ENCODE results near the gene WDR33. TPM values are rescaled to one million over a fixed set of nuclear protein-coding genes. Genes with fewer than 3 reads are reported as not detected.

Gene WDR33
- total and polyA plus RNA-seq, 2 of the 13 experiments (the other 11 are each of a cell fraction or from before 2014, with no cell fraction given) = 54.9 to 78.2 TPM

- TF ChIP-seq ZNF816 (CRISPR knock-in tag; IDR thresholded peaks at IDR 0.05; ENCODE audit: borderline replicate concordance) (0 out of 2 replicates have a peak, but pooled peaks have one; percentile 21), STAT5B (CRISPR knock-in tag; IDR thresholded peaks at IDR 0.05) (no peak), ZNF234 (CRISPR knock-in tag; conservative IDR thresholded peaks at IDR 0.05) (no peak), PPARG (CRISPR knock-in tag; conservative IDR thresholded peaks at IDR 0.05) (peak; percentile 6; the same call in 1 of the 2 replicates), MTF2 (CRISPR knock-in tag; IDR thresholded peaks at IDR 0.05; ENCODE audit: borderline replicate concordance) (no peak), ZNF878 (CRISPR knock-in tag; IDR thresholded peaks at IDR 0.05) (no peak), KDM1A (CRISPR knock-in tag; IDR thresholded peaks at IDR 0.05) (no peak), ZNF841 (CRISPR knock-in tag; IDR thresholded peaks at IDR 0.05; ENCODE audit: borderline replicate concordance) (no peak), PHF20 (CRISPR knock-in tag; IDR thresholded peaks at IDR 0.05) (no peak), MED8 (CRISPR knock-in tag; IDR thresholded peaks at IDR 0.05; ENCODE audit: insufficient replicate concordance) (no peak), KDM2A (CRISPR knock-in tag; IDR thresholded peaks at IDR 0.05; ENCODE audit: borderline replicate concordance, low read depth) (no peak; the same call in 1 of the 2 replicates), KLF9 (CRISPR knock-in tag; IDR thresholded peaks at IDR 0.05; ENCODE audit: low read depth) (no peak), ETS1 (CRISPR knock-in tag; IDR thresholded peaks at IDR 0.05) (no peak), ZNF577 (CRISPR knock-in tag; IDR thresholded peaks at IDR 0.05; ENCODE audit: borderline replicate concordance, low read depth) (no peak)
- TF ChIP-seq, protein P1, sequence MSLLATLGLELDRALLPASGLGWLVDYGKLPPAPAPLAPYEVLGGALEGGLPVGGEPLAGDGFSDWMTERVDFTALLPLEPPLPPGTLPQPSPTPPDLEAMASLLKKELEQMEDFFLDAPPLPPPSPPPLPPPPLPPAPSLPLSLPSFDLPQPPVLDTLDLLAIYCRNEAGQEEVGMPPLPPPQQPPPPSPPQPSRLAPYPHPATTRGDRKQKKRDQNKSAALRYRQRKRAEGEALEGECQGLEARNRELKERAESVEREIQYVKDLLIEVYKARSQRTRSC (CRISPR knock-in tag; IDR thresholded peaks at IDR 0.05; ENCODE audit: low read depth) = no peak
- TF ChIP-seq, protein P2, sequence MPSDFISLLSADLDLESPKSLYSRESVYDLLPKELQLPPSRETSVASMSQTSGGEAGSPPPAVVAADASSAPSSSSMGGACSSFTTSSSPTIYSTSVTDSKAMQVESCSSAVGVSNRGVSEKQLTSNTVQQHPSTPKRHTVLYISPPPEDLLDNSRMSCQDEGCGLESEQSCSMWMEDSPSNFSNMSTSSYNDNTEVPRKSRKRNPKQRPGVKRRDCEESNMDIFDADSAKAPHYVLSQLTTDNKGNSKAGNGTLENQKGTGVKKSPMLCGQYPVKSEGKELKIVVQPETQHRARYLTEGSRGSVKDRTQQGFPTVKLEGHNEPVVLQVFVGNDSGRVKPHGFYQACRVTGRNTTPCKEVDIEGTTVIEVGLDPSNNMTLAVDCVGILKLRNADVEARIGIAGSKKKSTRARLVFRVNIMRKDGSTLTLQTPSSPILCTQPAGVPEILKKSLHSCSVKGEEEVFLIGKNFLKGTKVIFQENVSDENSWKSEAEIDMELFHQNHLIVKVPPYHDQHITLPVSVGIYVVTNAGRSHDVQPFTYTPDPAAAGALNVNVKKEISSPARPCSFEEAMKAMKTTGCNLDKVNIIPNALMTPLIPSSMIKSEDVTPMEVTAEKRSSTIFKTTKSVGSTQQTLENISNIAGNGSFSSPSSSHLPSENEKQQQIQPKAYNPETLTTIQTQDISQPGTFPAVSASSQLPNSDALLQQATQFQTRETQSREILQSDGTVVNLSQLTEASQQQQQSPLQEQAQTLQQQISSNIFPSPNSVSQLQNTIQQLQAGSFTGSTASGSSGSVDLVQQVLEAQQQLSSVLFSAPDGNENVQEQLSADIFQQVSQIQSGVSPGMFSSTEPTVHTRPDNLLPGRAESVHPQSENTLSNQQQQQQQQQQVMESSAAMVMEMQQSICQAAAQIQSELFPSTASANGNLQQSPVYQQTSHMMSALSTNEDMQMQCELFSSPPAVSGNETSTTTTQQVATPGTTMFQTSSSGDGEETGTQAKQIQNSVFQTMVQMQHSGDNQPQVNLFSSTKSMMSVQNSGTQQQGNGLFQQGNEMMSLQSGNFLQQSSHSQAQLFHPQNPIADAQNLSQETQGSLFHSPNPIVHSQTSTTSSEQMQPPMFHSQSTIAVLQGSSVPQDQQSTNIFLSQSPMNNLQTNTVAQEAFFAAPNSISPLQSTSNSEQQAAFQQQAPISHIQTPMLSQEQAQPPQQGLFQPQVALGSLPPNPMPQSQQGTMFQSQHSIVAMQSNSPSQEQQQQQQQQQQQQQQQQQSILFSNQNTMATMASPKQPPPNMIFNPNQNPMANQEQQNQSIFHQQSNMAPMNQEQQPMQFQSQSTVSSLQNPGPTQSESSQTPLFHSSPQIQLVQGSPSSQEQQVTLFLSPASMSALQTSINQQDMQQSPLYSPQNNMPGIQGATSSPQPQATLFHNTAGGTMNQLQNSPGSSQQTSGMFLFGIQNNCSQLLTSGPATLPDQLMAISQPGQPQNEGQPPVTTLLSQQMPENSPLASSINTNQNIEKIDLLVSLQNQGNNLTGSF (CRISPR knock-in tag; IDR thresholded peaks at IDR 0.05) = no peak; the same call in 1 of the 2 replicates
- TF ChIP-seq, protein P3, sequence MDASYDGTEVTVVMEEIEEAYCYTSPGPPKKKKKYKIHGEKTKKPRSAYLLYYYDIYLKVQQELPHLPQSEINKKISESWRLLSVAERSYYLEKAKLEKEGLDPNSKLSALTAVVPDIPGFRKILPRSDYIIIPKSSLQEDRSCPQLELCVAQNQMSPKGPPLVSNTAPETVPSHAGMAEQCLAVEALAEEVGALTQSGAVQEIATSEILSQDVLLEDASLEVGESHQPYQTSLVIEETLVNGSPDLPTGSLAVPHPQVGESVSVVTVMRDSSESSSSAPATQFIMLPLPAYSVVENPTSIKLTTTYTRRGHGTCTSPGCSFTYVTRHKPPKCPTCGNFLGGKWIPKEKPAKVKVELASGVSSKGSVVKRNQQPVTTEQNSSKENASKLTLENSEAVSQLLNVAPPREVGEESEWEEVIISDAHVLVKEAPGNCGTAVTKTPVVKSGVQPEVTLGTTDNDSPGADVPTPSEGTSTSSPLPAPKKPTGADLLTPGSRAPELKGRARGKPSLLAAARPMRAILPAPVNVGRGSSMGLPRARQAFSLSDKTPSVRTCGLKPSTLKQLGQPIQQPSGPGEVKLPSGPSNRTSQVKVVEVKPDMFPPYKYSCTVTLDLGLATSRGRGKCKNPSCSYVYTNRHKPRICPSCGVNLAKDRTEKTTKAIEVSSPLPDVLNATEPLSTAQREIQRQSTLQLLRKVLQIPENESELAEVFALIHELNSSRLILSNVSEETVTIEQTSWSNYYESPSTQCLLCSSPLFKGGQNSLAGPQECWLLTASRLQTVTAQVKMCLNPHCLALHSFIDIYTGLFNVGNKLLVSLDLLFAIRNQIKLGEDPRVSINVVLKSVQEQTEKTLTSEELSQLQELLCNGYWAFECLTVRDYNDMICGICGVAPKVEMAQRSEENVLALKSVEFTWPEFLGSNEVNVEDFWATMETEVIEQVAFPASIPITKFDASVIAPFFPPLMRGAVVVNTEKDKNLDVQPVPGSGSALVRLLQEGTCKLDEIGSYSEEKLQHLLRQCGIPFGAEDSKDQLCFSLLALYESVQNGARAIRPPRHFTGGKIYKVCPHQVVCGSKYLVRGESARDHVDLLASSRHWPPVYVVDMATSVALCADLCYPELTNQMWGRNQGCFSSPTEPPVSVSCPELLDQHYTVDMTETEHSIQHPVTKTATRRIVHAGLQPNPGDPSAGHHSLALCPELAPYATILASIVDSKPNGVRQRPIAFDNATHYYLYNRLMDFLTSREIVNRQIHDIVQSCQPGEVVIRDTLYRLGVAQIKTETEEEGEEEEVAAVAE (CRISPR knock-in tag; IDR thresholded peaks at IDR 0.05; ENCODE audit: borderline replicate concordance) = 0 out of 2 replicates have a peak, but pooled peaks have one; percentile 6
Measured at GRCh38 chr2:127811397-127812321, 688 bp upstream of the WDR33 start (continued).
